ENCODE results near the gene VCAM1. TPM values are rescaled to one million over a fixed set of nuclear protein-coding genes. Genes with fewer than 3 reads are reported as not detected.

VCAM1 gene
- total RNA-seq, 1 donor = 382 TPM

DNA sequence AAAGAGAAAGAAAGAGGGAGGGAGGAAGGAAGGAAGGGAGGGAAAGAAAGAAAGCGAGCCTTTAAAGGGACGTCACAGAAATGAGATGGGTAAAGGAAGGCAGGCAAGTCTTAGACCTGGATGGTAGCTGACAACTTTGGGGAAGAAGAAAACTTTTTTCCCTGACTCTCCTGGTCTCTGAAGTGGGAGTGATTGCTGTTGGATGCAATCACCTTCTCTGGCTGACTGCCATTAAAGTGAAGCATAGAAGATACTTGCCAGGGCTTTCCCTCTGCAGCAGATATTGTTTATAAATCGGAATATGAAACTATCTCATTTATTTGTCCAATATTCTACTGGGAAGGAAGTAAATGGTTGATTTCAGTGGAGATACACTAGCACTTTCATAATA is 27.0 kb downstream of the VCAM1 start:
- TF ChIP-seq, protein P1, sequence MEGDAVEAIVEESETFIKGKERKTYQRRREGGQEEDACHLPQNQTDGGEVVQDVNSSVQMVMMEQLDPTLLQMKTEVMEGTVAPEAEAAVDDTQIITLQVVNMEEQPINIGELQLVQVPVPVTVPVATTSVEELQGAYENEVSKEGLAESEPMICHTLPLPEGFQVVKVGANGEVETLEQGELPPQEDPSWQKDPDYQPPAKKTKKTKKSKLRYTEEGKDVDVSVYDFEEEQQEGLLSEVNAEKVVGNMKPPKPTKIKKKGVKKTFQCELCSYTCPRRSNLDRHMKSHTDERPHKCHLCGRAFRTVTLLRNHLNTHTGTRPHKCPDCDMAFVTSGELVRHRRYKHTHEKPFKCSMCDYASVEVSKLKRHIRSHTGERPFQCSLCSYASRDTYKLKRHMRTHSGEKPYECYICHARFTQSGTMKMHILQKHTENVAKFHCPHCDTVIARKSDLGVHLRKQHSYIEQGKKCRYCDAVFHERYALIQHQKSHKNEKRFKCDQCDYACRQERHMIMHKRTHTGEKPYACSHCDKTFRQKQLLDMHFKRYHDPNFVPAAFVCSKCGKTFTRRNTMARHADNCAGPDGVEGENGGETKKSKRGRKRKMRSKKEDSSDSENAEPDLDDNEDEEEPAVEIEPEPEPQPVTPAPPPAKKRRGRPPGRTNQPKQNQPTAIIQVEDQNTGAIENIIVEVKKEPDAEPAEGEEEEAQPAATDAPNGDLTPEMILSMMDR (IDR thresholded peaks at IDR 0.05; ENCODE audit: extremely low read depth, low read depth, low read length) = no peak
- H3K4me3 ChIP-seq (ENCODE audit: insufficient read depth, low read length) = no peak overlapping the region
- no peaks in the 10 kb centered on the region for H3K36me3 ChIP-seq (ENCODE audit: insufficient read depth, low read length)
- H3K9me3 ChIP-seq (ENCODE audit: low read depth, low read length) = no peaks in the 10 kb centered on the region
- no peaks in the 10 kb centered on the region for H4K20me1 ChIP-seq (ENCODE audit: insufficient read depth, low read length)
- H3K4me2 ChIP-seq (ENCODE audit: insufficient read depth, low read length) = no peak overlapping the region
- no peaks in the 10 kb centered on the region for H3K79me2 ChIP-seq (ENCODE audit: insufficient read depth, low read length)
- H3K27me3 ChIP-seq (ENCODE audit: insufficient read depth, low read length) = no peaks in the 10 kb centered on the region
- DNase-seq (ENCODE audit: insufficient read length, low spot score, missing footprints) = no peak
- no peaks in the 10 kb centered on the region for H3K4me1 ChIP-seq (ENCODE audit: insufficient read depth, low read length)
- no peak overlapping the region for H2AFZ ChIP-seq (ENCODE audit: low read length)
- H3K27ac ChIP-seq (ENCODE audit: low read depth, low read length) = no peak overlapping the region

DNA sequence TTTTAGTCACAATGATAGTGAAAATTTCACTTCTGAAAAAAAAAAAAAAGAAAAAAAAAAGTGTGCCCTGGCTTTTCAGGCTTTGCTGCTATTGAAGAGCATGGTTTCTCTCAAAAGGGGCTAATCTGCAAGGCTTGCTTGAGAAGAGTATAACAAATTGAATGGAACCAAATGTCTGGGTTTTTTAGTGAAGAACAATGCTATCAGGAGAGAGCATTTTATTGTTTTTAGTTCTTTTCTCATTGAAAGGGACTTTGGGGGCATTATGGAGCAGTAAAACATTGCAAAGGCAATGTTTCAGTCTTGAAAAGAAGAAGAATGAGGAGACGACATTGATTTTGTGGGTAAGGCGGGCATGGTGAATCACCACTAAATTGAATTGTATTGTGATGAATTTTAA is 28.2 kb downstream of the VCAM1 start:
- Histone ChIP-seq H3K27me3 (ENCODE audit: insufficient read depth, low read length) (no peaks in the 10 kb centered on the region), H2AFZ (ENCODE audit: low read length) (no peak overlapping the region)
- TF ChIP-seq, protein P1 (IDR thresholded peaks at IDR 0.05; ENCODE audit: extremely low read depth, low read depth, low read length) = no peak

DNA sequence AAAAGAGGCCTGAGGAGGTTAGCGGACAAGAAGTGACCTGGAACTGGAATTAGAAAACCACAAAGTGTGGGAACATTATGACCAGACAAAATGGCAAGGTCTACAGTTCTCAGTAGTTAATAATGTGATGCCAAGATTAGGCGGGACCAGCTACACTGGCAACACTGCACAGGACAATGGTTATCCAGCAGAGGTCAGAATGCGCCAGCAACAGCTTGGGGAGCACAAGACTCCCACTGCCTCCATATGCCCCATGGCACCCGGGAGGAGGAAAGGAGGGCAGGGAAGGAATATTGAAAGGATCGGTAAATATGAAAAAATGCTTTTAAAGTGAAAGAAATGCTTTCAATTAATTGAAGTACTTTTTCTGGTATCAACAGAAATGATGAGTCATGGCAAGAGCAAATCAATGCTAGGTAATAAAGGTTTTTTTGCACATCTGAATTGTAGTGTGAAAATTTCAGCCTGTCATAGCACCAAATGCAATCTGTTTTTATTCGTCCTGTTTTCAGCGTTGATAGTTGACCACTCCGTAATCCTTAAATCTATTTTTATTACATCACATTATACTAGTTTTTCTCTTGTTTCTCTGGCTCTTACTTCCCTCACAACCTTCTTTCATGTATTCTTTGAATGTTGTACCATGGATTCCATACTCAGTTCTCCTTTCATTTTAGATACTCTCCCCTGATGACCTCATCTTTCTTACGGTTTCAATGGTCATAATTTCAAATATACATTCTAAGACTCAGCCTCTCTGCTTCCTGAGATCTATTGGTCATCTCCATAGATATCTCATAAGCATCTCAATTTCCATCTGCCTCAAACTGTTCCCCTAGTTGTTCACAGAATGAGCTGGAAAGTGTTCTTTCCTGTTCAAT is 30.7 kb downstream of the VCAM1 start:
- Histone ChIP-seq H3K4me2 (ENCODE audit: insufficient read depth, low read length) (no peak overlapping the region), H3K4me3 (ENCODE audit: insufficient read depth, low read length) (no peak overlapping the region), H3K27ac (ENCODE audit: low read depth, low read length) (no peak overlapping the region), H3K4me1 (ENCODE audit: insufficient read depth, low read length) (no peaks in the 10 kb centered on the region), H3K79me2 (ENCODE audit: insufficient read depth, low read length) (no peaks in the 10 kb centered on the region), H4K20me1 (ENCODE audit: insufficient read depth, low read length) (no peaks in the 10 kb centered on the region), H3K9me3 (ENCODE audit: low read depth, low read length) (no peaks in the 10 kb centered on the region), H2AFZ (ENCODE audit: low read length) (no peak overlapping the region), H3K36me3 (ENCODE audit: insufficient read depth, low read length) (no peaks in the 10 kb centered on the region), H3K27me3 (ENCODE audit: insufficient read depth, low read length) (no peaks in the 10 kb centered on the region)
- TF ChIP-seq, protein P1 (IDR thresholded peaks at IDR 0.05; ENCODE audit: extremely low read depth, low read depth, low read length) = no peak
- DNase-seq (ENCODE audit: insufficient read length, low spot score, missing footprints) = no peak

More for the DNA sequence above, 28.2 kb downstream of the VCAM1 start:
- Histone ChIP-seq H4K20me1 (ENCODE audit: insufficient read depth, low read length) (no peaks in the 10 kb centered on the region), H3K4me1 (ENCODE audit: insufficient read depth, low read length) (no peaks in the 10 kb centered on the region), H3K79me2 (ENCODE audit: insufficient read depth, low read length) (no peaks in the 10 kb centered on the region), H3K27ac (ENCODE audit: low read depth, low read length) (no peak overlapping the region), H3K36me3 (ENCODE audit: insufficient read depth, low read length) (no peaks in the 10 kb centered on the region), H3K4me2 (ENCODE audit: insufficient read depth, low read length) (no peak overlapping the region), H3K9me3 (ENCODE audit: low read depth, low read length) (no peaks in the 10 kb centered on the region), H3K4me3 (ENCODE audit: insufficient read depth, low read length) (no peak overlapping the region)
- no peak for DNase-seq (ENCODE audit: insufficient read length, low spot score, missing footprints)

DNA sequence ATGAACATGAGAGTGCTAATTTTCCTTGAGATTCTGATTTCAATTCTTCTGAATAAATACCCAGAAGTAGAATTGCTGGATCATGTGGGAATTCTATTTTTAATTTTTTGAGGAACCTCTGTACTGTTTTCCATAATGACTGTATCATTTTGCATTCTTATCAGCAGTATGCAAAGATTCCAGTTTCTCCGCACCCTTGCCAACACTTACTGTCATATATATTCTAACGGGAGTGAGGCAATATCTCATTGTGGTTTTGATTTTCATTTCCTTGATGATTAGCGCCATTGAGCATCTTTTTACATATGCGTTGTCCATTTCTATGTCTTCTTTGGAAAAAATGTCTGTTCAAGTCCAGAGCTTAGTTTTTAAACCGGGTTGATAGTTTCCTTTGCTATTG is 33.2 kb downstream of the VCAM1 start:
- Histone ChIP-seq H2AFZ (ENCODE audit: low read length) (no peak overlapping the region), H3K9me3 (ENCODE audit: low read depth, low read length) (no peaks in the 10 kb centered on the region), H3K4me3 (ENCODE audit: insufficient read depth, low read length) (no peak overlapping the region), H3K4me1 (ENCODE audit: insufficient read depth, low read length) (no peaks in the 10 kb centered on the region), H3K27ac (ENCODE audit: low read depth, low read length) (no peak overlapping the region), H4K20me1 (ENCODE audit: insufficient read depth, low read length) (no peaks in the 10 kb centered on the region), H3K79me2 (ENCODE audit: insufficient read depth, low read length) (no peaks in the 10 kb centered on the region), H3K27me3 (ENCODE audit: insufficient read depth, low read length) (no peaks in the 10 kb centered on the region), H3K36me3 (ENCODE audit: insufficient read depth, low read length) (no peaks in the 10 kb centered on the region), H3K4me2 (ENCODE audit: insufficient read depth, low read length) (no peak overlapping the region)
- DNase-seq (ENCODE audit: insufficient read length, low spot score, missing footprints) = no peak
- TF ChIP-seq, protein P1 (IDR thresholded peaks at IDR 0.05; ENCODE audit: extremely low read depth, low read depth, low read length) = no peak
